ENCODE results near the gene SRCIN1. TPM values are rescaled to one million over a fixed set of nuclear protein-coding genes. Genes with fewer than 3 reads are reported as not detected.
"Not testable (repeated sequence)": the region's sequence is repeated elsewhere in the genome, so short reads cannot be mapped to it uniquely, and the experiment has no call there.

Gene SRCIN1
- total RNA-seq, 1 experiment from 2014 or later: 2.3 TPM

DNA sequence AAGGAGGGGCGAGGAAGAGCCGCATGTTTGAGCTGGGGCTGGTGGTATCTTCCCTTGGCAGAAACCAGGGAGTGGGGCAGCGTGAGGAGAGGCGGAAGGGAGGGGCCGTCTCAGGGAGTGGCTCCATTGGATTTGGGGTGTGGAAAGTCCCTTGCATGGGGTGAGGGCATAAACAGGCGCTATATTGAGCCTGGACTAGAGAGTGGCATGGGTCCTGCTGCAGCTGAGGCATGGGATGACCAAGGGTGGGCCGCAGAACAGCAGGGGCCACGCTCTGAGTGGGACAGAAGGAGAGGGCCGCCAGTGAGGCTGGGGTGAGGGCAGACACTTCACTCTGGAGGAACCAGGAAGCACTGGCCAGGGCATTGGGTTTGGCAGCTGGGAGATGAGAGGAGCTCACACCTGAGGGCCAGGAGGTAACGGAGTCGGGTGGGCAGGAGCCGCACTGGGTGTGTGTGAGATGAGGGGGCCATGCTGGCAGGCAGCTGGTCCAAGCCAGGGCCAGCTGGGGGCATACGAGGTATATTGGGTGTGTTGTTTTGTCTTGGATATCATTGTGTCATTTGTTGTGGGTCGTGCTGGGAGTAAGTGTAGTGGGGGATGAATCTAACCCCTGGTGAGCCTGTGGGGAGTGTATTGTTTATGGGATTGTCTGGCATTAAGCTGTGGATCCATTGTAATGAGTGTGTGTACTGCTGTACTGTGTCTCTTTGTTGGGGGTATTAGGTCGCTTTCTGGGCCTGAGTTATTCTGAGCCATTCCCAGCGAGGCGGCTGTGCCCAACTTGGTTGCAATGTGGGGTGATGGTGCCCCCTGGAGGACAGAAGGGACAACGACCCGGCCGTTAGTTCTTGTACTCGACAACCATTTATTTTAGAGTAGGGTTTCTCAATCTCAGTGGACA is 121.3 kb downstream of the SRCIN1 start:
- H3K27me3 ChIP-seq (ENCODE audit: control insufficient read depth, insufficient read depth, low read length); H3K4me3 ChIP-seq (ENCODE audit: insufficient read depth, low read depth, low read length); H3K36me3 ChIP-seq (replicated peaks; ENCODE audit: control insufficient read depth, insufficient read depth, low read length): not testable (repeated sequence)
- DNase-seq: peak; percentile 78

DNA sequence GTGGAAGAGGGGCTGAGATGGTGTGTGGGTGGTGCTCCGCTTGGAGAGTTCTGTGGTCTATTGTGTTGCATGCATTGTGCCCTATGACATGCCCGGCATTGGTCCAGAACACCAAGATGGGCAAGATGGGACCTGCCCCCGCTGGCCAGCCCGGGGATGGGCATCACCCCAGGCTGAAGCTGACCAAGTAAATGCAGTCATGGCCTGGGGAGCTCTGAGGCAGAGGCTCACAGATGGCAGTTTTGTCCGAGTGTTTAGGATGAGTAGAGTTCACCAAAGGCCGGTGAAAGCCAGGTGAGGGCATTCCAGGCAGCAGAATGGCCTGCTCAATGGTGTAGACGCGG is 123.1 kb downstream of the SRCIN1 start:
- not testable (repeated sequence) for H3K4me3 ChIP-seq (ENCODE audit: insufficient read depth, low read depth, low read length); H3K36me3 ChIP-seq (replicated peaks; ENCODE audit: control insufficient read depth, insufficient read depth, low read length); H3K27me3 ChIP-seq (ENCODE audit: control insufficient read depth, insufficient read depth, low read length); DNase-seq

GRCh38 chr17:38482039-38482699 is 123.6 kb downstream of the SRCIN1 start:
- H3K27me3 ChIP-seq (ENCODE audit: control insufficient read depth, insufficient read depth, low read length); DNase-seq; H3K4me3 ChIP-seq (ENCODE audit: insufficient read depth, low read depth, low read length); H3K36me3 ChIP-seq (replicated peaks; ENCODE audit: control insufficient read depth, insufficient read depth, low read length): not testable (repeated sequence)

Other genes with a start within 250 kb of the SRCIN1 start
- gene ARHGAP23, start 177.5 kb downstream of the SRCIN1 start, total RNA-seq (2014; rRNA removed; shearing (Covaris generic)): 15.4 and 17.2 TPM in 2 replicates
- gene EPOP, start 69.0 kb upstream of the SRCIN1 start, total RNA-seq (2014; rRNA removed; shearing (Covaris generic)): 6.1 and 6.2 TPM in 2 replicates
- 17.8 and 22.1 TPM in 2 replicates for gene MLLT6, start 99.3 kb upstream of the SRCIN1 start, total RNA-seq (2014; rRNA removed; shearing (Covaris generic))
- 2.9 TPM in 2 replicates for gene CISD3, start 124.4 kb upstream of the SRCIN1 start, total RNA-seq (2014; rRNA removed; shearing (Covaris generic))
- gene PCGF2, start 142.4 kb upstream of the SRCIN1 start, total RNA-seq (2014; rRNA removed; shearing (Covaris generic)): 19.3 and 27.0 TPM in 2 replicates
- 514 and 530 TPM in 2 replicates for gene PSMB3, start 146.8 kb upstream of the SRCIN1 start, total RNA-seq (2014; rRNA removed; shearing (Covaris generic))
- 48.5 and 51.7 TPM in 2 replicates for gene PIP4K2B, start 193.6 kb upstream of the SRCIN1 start, total RNA-seq (2014; rRNA removed; shearing (Covaris generic))
- 8.2 and 9.6 TPM in 2 replicates for gene CWC25, start 219.4 kb upstream of the SRCIN1 start, total RNA-seq (2014; rRNA removed; shearing (Covaris generic))
- gene RPL23, start 247.8 kb upstream of the SRCIN1 start, total RNA-seq (2014; rRNA removed; shearing (Covaris generic)): 1,201 and 1,441 TPM in 2 replicates

Measured in H7 (cell line).